Tibial nerve (tissue), 4 donors: ENCODE measurements around the gene ANXA7.
"Not testable (repeated sequence)": the region's sequence is repeated elsewhere in the genome, so short reads cannot be mapped to it uniquely, and the experiment has no call there.

Source experiments
- CTCF ChIP-seq, 5 experiments: fragments of 200-600 bp in 3 of 5; fragments of 450-650 bp in 2 of 5; sonication (generic) in 3 of 5; IDR thresholded peaks; one replicate each; pipeline ENCODE4 v1.5.1; 2016 to 2019; ENCODE audit warnings: antibody characterized with exemption in 5 of 5, mild to moderate bottlenecking in 3 of 5, moderate library complexity in 2 of 5
- EP300 ChIP-seq, 2 donors: sonication (generic); formaldehyde crosslinking; IDR thresholded peaks; one replicate each; pipeline ENCODE4 v1.6.1; 2017; ENCODE audit warnings: antibody characterized with exemption in 2 of 2, mild to moderate bottlenecking in 1 of 2
- POLR2A ChIP-seq, 2 donors: fragments of 450-650 bp; IDR thresholded peaks; one replicate each; pipeline ENCODE4 v1.6.1; 2017; ENCODE audit warnings: antibody characterized with exemption in 2 of 2, mild to moderate bottlenecking in 2 of 2, moderate library complexity in 2 of 2

DNA sequence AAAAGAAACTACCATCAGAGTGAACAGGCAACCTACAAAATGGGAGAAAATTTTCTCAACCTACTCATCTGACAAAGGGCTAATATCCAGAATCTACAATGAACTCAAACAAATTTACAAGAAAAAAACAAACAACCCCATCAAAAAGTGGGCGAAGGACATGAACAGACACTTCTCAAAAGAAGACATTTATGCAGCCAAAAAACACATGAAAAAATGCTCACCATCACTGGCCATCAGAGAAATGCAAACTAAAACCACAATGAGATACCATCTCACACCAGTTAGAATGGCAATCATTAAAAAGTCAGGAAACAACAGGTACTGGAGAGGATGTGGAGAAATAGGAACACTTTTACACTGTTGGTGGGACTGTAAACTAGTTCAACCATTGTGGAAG, 85.3 kb downstream of the ANXA7 start:
- TF ChIP-seq CTCF, EP300, POLR2A (IDR thresholded peaks at IDR 0.05): not testable (repeated sequence)
